GM21717 (cell line): ENCODE data around the gene AGRN.

Experiments
- ATAC-seq: cut with Tn5 transposase; IDR thresholded peaks from one replicate; pipeline ENCODE4 v1.9.1; 2021; ENCODE audit warnings: mild to moderate bottlenecking, moderate library complexity; ENCODE audit not compliant: unreplicated experiment

Gene AGRN

DNA sequence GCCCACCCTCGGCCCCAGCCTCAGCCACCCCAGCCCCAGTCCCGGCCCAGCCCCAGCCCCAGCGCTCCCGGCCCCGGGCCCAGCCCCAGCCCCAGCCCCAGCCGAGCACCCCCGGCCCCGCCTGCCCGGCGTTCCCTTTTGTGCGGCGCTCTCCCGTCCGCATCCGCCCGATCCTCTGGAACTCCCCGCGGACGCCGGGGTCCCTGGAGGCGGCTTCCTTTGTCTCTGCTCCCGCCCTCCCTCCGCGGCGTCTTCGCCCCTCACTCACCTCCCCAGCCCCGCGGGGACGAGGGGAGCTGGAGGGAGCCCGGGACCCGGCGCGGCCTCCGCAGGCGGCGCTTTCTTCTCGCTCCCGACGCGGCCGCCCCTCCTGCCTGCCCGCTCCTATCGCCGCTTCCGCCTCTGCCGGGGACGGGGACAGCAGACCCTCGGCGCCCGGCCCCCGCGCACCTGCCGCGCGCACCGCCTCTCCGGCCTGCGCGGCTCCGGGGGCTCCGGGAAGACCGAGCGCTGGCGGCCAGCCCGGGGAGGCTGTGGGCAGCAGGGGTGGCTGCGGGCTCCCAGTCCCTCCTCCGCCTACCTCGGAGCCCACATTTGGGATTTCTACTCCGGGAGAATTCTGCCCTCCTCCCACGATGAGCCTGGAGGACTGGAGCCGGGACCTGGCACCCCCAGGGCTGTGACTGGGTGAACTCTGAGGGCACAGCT lies 14.0 kb downstream of the AGRN start:
- no peak for ATAC-seq

DNA sequence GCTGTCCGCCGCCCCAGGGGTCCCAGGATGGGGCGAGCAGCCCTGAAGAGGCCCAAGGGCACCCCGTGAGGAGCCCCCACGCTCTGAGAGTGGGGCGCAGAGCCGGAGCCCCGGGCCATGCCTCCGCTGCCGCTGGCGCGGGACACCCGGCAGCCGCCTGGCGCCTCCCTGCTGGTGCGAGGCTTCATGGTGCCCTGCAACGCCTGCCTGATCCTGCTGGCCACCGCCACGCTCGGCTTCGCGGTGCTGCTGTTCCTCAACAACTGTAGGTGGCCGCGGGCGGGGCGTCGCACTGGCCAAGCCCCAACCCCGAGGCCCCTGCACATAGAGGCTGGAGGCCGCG lies 14.5 kb downstream of the AGRN start:
- ATAC-seq = no peak

DNA sequence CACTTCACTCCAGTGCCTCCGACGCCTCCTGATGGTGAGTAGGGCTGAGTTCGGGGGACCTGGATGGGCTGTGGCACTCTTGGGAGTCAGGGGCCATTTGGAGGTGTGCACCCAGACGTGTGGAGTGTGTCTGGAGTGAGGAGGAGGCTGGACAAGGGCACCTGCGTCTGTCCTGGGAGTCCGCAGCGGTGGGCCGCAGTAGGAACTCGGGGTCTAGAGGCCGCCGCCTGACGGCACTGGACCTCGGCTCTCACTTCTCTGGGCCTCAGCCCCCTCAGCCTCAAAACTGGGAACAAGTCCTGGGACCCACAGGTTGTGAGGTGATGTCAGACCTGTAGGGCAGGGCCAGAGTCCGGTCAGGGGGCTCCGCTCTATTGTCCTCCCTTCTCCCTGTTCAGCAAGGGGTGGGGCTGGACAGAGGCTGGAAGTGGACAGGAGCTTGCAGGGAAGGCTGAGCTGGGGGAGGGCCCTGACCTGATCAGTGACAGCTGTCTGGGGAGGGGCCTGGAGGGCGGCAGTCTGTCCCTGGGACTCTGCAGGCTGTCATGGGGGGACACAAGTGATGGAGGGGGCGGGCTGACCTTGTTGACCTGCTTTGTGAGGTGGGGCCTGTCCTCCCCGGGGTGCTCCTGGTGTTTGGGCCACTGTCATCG lies 15.5 kb downstream of the AGRN start:
- no peak for ATAC-seq

DNA sequence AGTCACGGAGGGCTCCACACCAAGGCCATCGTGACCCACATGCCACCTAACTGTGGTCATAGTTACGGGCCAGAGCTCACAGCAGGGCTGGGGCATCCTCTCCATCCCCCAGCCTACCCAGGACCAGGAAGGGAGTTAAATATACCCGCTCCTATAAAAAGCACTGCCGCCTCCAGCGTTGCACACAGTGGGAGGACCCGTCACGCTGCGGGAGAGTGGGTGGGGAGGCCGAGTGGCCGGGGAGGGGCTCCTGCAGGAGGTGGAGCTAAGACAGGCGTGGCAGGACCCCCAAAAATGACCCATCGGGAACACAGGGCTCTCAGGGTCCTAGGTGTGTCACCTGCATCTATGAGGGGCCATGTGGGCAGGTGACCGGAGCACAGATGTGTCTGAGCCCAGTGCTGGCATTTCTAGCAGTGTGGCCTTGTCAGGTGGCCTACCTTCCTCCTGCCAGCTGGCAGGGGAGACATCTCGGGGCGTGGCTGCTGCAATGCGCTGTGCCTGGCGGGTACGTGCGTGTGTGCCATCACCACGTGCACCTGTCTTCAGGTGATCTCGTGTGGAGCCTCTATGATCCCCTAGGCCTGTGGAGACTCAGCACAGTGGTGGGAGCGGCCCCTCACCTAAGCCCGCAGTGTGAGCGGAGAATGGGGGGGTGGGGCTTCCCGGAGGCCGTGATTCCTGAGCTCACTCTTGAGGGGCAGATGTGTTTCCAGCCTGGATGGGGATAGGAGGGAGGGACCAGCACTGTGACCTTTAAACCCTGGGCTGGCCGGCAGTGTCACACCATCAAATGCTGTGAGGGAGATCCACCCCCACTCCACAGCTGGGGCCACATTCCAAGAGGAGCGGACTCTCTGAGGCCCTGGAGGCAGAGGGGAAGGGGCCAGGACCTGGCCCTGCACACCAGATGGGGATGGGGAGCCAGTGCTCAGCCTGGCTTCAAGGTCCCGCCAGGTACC lies 17.7 kb downstream of the AGRN start:
- ATAC-seq = no peak

DNA sequence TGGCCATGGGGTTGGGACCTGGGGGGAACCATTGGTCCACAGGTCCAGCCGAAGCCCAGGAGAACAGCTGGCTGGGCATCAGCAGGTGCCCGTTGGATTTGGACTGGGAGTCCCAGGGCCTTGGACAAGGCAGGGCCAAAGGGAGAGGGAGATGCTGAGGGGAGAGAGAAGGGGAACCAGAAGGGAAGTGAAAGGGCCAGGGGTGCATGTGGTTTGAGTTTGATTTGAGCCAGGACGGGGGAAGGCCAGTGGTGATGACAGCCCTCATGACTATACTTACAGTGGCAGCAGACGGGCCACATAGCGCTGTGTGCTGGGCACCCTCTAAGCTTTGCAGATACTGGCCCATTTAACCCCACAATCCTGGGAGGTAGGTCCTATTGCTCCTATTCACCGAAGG lies 18.8 kb downstream of the AGRN start:
- ATAC-seq = no peak

DNA sequence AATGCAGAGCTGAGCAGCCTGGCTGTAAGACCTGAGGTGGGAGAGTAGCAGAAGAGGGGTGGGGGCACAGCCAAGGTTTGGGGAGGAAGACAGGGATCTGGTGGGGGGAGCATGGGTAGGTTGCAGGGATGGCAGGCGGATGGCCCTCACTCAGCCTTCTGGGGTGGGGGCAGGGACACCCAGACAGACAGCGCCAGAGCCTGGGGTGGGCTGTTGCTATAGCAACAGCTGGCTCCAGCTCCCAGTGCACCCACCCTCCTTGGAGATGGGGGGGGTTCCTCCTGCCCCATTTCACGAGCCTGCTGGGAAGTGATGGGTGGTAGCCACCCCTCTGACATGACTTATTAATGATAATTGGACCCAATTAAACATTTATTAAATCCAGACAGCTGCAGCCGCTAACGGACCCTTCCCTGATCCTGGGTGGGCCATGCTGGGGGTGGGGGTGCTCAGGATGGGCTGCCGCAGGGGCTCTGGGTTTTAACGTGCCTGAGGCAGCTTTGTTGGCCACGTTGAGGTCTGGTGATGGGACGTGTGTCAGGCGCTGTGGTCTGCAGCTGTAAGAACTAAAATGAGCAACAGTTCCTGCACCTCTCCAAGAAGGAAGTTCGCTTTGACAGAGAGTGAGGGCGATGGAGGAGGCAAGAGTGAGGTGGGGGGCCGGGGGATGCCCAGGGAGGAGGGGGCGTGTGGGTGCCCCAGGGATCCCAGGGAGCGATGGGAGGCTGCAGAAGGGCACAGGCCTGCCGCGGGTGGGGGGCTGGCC lies 19.4 kb downstream of the AGRN start:
- ATAC-seq = no peak

DNA sequence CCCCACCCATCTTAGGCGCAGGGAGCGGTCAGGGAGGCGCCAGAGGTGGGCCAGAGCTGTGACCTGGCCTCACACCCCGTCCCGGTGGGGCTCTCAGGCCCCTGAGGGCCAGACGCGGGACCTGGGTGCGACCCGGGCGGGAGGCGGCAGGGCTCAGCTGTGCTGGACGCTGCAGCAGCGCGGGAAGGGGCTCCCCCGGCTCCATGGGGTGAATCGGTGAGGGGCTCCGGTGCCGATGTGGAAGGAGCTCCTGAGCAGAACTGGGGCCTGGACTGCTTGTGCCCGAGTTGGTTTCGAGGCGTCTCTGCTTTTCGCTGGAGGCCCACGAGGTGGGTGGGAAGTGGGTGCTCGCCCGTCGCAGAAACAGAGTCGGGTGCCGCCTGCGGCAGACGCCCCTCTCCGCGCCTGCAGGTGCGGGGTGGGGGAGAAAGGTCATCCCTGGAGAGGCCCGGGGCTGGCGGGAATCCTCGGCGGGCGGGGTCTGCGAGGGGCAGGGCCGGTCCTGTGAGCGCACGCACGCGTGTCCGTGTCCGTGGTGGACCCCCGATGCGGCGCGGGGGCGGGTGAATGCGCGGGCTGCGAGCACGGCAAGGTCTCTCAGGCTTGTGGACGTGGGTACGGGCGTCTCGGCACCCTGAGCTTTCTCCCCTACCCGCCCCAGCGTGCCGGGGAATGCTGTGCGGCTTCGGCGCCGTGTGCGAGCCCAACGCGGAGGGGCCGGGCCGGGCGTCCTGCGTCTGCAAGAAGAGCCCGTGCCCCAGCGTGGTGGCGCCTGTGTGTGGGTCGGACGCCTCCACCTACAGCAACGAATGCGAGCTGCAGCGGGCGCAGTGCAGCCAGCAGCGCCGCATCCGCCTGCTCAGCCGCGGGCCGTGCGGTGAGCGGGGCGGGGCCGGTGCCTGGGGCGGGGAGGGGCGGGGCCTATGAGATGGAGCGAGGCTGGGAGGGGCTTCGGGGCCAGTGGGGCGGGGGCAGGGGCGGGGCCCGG lies 20.4 kb downstream of the AGRN start:
- no peak for ATAC-seq

DNA sequence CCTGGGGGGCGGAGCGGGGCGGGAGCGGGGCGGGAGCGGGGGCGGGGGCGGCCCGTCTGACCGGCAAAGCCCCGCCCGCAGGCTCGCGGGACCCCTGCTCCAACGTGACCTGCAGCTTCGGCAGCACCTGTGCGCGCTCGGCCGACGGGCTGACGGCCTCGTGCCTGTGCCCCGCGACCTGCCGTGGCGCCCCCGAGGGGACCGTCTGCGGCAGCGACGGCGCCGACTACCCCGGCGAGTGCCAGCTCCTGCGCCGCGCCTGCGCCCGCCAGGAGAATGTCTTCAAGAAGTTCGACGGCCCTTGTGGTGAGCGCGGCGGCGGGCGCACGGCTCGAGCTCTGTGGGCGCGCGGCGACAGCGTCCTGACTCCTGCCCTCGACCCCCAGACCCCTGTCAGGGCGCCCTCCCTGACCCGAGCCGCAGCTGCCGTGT lies 21.2 kb downstream of the AGRN start:
- ATAC-seq = no peak

DNA sequence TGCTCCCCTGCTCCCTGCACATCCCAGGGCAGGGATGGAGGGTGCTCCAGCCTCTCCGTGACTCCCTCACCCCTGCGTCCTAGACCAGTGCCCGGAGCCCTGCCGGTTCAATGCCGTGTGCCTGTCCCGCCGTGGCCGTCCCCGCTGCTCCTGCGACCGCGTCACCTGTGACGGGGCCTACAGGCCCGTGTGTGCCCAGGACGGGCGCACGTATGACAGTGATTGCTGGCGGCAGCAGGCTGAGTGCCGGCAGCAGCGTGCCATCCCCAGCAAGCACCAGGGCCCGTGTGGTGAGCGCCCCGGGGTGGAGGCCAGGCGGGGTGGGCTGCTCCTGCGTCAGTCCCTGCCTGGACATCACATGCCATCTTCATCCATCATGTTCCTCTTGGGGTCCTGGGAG lies 22.0 kb downstream of the AGRN start:
- ATAC-seq = no peak

DNA sequence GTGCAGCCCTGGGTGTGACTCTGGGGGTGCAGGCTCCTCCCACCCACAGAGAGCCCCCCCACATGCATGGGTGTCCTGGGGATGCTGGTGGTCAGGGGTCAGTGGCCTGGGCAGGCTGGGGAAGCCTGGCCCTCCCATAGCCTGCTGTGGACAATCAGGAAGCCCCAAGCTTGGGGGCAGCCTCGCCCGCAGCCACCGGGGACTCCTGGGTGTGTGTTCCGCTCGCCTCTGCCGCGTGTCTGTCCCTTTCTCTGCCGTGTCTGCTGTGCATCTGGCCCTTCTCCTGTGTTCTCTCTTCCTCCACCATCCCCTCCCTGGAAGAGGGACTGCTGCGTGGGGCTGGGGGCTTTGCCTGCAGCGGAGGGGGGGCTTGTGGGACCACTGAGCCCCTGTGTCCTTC lies 22.9 kb downstream of the AGRN start:
- ATAC-seq = no peak

DNA sequence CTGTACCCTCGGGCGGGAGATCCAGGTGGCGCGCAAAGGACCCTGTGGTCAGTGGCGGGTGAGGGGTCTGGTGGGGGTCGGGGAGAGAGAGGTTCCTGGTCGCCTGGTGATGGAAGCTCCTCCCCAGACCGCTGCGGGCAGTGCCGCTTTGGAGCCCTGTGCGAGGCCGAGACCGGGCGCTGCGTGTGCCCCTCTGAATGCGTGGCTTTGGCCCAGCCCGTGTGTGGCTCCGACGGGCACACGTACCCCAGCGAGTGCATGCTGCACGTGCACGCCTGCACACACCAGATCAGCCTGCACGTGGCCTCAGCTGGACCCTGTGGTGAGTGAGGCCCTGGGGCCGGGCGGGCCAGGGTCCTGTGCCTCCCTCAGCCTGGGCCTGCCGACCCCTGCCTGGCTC lies 23.5 kb downstream of the AGRN start:
- ATAC-seq = no peak

DNA sequence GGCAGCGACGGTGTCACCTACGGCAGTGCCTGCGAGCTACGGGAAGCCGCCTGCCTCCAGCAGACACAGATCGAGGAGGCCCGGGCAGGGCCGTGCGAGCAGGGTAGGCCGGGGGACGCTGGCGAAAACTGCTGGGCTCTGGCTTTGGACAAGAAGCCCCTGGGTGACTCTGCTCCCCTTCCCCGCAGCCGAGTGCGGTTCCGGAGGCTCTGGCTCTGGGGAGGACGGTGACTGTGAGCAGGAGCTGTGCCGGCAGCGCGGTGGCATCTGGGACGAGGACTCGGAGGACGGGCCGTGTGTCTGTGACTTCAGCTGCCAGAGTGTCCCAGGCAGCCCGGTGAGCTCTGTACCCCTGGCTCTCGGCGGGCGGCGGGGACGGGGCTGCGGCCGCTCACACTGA lies 24.0 kb downstream of the AGRN start:
- no peak for ATAC-seq

DNA sequence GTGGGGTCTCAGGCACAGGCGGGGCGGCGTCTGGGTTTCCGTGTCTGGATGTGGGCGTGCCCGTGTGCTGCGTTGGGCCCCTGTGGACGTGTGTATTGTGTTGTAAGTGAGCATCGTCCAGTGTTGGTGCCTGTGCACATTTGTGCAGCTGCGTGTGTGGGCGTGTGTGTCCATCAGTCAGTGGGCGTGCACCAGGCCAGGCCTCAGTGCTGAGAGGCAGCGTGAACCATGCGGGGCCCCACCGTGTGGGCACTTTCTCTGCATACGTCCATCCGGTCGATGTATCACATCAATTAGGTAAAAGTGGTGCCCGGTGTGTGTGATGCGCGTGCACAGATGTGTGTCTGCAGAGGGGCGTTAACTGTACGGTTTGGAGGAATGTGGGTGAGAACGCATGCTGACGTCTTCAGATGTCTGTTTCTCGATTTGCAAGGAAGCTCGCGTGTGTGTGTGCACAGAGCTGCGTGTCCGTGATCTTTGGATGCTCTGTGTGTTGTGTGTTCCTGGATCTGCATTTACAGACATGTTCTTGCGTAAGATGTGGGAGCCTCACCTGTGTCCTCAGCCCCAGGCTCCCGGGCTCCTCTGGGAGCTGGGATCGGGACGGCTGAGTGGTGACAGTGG lies 24.6 kb downstream of the AGRN start:
- ATAC-seq = no peak

DNA sequence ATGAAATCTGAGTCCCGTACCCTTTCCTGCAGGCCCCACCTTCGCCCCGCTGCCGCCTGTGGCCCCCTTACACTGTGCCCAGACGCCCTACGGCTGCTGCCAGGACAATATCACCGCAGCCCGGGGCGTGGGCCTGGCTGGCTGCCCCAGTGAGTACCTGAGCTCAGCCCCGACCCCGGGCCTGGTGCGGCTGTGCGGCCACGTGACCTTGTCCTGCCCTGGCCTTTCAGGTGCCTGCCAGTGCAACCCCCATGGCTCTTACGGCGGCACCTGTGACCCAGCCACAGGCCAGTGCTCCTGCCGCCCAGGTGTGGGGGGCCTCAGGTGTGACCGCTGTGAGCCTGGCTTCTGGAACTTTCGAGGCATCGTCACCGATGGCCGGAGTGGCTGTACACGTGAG lies 25.2 kb downstream of the AGRN start:
- ATAC-seq = no peak

DNA sequence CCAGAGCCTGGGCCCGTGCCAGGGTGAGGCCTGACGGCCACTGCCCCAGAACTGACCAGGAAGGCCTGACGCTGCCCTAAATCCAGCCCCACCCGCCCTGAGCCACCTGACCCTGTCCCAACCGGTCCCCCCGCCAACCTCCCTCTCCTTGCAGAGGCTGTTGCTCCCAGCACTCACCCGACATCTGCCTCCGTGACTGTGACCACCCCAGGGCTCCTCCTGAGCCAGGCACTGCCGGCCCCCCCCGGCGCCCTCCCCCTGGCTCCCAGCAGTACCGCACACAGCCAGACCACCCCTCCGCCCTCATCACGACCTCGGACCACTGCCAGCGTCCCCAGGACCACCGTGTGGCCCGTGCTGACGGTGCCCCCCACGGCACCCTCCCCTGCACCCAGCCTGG lies 26.3 kb downstream of the AGRN start:
- no peak for ATAC-seq

DNA sequence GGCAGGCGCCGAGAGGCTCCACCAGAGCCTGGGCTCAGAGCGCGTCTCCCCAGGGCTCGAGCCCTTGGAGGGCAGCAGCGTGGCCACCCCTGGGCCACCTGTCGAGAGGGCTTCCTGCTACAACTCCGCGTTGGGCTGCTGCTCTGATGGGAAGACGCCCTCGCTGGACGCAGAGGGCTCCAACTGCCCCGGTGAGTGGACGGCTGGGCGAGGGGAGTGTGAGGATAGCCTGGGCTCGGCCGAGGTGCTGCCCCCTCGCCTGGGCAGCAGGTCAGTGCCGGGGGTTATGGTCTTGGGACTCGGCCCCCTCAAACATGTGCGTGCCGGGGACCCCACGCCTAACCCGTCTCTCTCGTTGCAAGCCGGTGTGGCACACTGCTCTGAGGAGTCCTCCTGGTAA lies 26.8 kb downstream of the AGRN start:
- no peak for ATAC-seq

DNA sequence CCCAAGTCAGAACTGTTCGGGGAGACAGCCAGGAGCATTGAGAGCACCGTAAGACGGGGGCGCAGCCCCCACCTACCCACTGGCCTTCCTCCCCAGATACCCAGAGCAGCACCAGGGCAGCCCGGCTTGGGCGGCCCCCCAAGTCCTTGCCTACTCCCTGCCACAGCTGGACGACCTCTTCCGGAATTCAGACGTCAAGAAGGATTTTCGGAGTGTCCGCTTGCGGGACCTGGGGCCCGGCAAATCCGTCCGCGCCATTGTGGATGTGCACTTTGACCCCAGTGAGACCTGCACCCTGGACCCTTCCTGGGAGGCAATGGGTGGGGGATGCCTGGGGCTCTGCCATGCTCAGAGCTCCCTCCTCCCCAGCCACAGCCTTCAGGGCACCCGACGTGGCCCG lies 27.5 kb downstream of the AGRN start:
- ATAC-seq = no peak

DNA sequence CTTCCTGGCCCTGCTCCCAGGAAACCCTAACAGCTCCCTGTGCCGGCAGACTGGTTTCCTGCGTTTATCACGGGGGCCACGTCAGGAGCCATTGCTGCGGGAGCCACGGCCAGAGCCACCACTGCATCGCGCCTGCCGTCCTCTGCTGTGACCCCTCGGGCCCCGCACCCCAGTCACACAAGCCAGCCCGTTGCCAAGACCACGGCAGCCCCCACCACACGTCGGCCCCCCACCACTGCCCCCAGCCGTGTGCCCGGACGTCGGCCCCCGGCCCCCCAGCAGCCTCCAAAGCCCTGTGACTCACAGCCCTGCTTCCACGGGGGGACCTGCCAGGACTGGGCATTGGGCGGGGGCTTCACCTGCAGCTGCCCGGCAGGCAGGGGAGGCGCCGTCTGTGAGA lies 28.0 kb downstream of the AGRN start:
- no peak for ATAC-seq

DNA sequence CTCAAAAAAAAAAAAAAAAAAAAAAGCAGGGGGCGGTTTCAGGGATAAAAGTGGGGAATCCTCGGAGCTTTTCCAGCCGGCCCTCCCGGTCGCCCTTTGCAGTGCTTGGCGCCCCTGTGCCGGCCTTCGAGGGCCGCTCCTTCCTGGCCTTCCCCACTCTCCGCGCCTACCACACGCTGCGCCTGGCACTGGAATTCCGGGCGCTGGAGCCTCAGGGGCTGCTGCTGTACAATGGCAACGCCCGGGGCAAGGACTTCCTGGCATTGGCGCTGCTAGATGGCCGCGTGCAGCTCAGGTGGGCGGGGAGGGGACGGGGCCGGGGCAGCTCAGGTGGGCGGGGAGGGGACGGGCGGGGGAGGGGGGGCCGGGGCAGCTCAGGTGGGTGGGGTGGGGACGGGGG lies 28.8 kb downstream of the AGRN start:
- ATAC-seq = no peak
